ENCODE measurements around the gene IPO8.
"Not testable (repeated sequence)": the region's sequence is repeated elsewhere in the genome, so short reads cannot be mapped to it uniquely, and the experiment has no call there.

IPO8 gene

GRCh38 chr12:30687265-30687986 lies 8.2 kb downstream of the IPO8 start:
- DNase-seq = peak; percentile 16

- DNase-seq = no peak
These were observed 16.4 kb downstream of the IPO8 start for GRCh38 chr12:30679241-30679640.

- DNase-seq = no peak
These were observed 17.4 kb downstream of the IPO8 start for GRCh38 chr12:30678221-30678620.

GRCh38 chr12:30661210-30661609 lies 34.5 kb downstream of the IPO8 start:
- no peak for DNase-seq

- no peak for DNase-seq
These were observed 43.5 kb downstream of the IPO8 start for GRCh38 chr12:30652034-30652696.

- no peak for DNase-seq
These were observed 48.8 kb downstream of the IPO8 start for GRCh38 chr12:30646821-30647220.

GRCh38 chr12:30643366-30643765 lies 52.3 kb downstream of the IPO8 start:
- no peak for DNase-seq

- no peak for DNase-seq
These were observed 55.3 kb downstream of the IPO8 start for GRCh38 chr12:30640392-30640791.

- DNase-seq = no peak
These were observed 60.3 kb downstream of the IPO8 start for GRCh38 chr12:30635385-30635784.

GRCh38 chr12:30631740-30632139 lies 63.9 kb downstream of the IPO8 start:
- DNase-seq = peak; percentile 49

- no peak for DNase-seq
These were observed 64.7 kb downstream of the IPO8 start for GRCh38 chr12:30630979-30631285.

GRCh38 chr12:30630076-30630978 lies 65.3 kb downstream of the IPO8 start:
- DNase-seq = no peak

GRCh38 chr12:30626847-30627246 lies 68.8 kb downstream of the IPO8 start:
- no peak for DNase-seq

- DNase-seq = no peak
These were observed 71.7 kb downstream of the IPO8 start for GRCh38 chr12:30624009-30624408.

GRCh38 chr12:30622509-30622908 lies 73.2 kb downstream of the IPO8 start:
- no peak for DNase-seq

GRCh38 chr12:30621663-30622241 lies 73.9 kb downstream of the IPO8 start:
- peak; percentile 15 for DNase-seq

GRCh38 chr12:30617346-30618016 lies 78.2 kb downstream of the IPO8 start:
- DNase-seq = no peak

- no peak for DNase-seq
These were observed 81.6 kb downstream of the IPO8 start for GRCh38 chr12:30614031-30614430.

- no peak for DNase-seq
These were observed 82.4 kb downstream of the IPO8 start for GRCh38 chr12:30613119-30613830.

- DNase-seq = no peak
These were observed 85.0 kb downstream of the IPO8 start for GRCh38 chr12:30610718-30611117.

GRCh38 chr12:30609819-30610218 lies 85.8 kb downstream of the IPO8 start:
- not testable (repeated sequence) for DNase-seq

- peak; percentile 6 for DNase-seq
These were observed 91.4 kb downstream of the IPO8 start for GRCh38 chr12:30604302-30604701.

All from NCI-H510A treated with DMSO at 0.1 percent for 48 hours (cell line).